Stimulated activated CD8-positive, alpha-beta memory T cell treated with anti-CD3 and anti-CD28 coated beads, Interleukin-2, amount 100 ng/mL, for 1 hour (primary cell): ENCODE measurements around the gene ETF1.

Experiments
- DNase-seq, 2 donors: peaks; one replicate each; pipeline ENCODE4 v3.0.0-alpha.2; 2020; ENCODE audit warnings: low read depth in 2 of 2

ETF1 gene

GRCh38 chr5:138463419-138464007, 79.5 kb downstream of the ETF1 start:
- DNase-seq, result no peak

DNA sequence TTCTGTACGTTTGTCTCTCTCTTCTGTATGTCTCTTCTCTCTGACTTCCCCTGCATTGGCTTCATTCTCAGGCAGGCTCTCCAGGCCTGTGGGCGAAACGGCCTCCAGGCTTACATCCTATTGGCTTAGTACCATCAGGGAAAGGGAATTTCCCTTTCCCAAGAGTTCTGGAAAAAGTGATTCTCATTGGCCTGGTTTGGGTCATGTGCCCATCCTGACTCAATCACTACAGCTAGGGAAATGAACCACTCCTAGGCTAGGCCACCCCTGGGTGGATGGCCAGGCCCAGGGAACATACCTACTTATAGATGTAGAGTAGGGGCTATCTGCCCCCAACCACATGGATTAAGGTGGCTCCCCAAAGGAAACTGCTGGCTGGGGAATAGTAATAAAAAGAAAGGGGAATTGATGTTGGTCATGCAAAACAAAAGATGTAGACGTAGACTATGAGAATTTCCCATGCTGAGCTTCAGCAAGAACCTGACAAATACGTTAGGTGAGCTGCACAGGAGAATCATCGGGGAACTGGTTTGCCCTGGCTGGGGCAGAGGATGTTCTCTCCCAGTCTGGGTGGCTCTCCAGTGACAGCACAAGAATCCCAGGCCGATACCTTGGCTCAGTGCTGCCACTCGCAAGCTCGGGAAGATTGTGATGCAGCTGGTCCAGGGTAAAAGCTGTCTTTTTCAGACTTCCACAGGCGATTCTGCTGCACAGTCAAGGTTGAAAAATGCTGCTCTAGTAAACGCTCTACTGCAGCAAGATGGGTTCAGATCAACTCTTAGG, 81.5 kb downstream of the ETF1 start:
- DNase-seq, result no peak

GRCh38 chr5:138460032-138460693, 82.9 kb downstream of the ETF1 start:
- DNase-seq, result no peak

GRCh38 chr5:138459311-138459933, 83.6 kb downstream of the ETF1 start:
- peak; percentile 70 to 80 for DNase-seq

DNA sequence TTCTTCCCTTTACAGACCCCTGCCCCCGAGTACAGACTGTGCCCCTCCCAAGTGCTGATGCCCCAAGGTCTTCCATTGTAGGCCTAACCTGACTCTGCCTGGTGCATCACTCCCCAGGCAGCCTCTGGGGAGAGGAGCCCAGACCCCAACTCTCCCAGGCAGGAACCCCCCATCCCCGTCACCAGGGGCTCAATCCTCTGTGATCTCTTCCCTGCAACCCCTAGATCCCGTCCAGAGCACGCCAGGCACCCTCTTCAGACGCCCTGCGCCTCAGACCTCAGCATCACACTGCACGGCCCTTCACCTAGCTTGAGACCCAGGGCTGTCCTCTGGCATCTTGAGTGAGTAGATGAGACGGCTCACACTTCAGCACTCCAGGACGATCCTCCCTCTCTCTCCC, 84.2 kb downstream of the ETF1 start:
- no peak for DNase-seq

DNA sequence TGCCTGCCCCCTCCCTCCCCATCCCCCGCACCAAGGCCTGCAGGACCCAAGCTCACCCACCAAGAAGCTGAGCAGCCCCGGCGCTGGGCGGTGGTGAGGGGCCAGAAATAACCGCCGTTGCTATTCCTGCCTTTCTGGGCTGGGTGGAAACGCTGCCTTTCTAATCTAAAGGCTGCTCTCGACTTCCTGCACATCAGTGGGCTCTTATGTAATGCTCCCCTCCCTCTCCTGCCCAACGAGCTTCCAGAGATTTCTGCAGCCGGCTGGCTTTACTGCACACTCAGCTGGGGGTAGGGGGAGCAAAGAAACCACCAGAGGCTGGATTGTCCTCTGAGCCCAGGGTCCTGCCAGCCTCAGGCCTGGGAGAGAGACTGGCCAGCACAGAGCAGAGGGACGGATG, 84.7 kb downstream of the ETF1 start:
- no peak for DNase-seq

DNA sequence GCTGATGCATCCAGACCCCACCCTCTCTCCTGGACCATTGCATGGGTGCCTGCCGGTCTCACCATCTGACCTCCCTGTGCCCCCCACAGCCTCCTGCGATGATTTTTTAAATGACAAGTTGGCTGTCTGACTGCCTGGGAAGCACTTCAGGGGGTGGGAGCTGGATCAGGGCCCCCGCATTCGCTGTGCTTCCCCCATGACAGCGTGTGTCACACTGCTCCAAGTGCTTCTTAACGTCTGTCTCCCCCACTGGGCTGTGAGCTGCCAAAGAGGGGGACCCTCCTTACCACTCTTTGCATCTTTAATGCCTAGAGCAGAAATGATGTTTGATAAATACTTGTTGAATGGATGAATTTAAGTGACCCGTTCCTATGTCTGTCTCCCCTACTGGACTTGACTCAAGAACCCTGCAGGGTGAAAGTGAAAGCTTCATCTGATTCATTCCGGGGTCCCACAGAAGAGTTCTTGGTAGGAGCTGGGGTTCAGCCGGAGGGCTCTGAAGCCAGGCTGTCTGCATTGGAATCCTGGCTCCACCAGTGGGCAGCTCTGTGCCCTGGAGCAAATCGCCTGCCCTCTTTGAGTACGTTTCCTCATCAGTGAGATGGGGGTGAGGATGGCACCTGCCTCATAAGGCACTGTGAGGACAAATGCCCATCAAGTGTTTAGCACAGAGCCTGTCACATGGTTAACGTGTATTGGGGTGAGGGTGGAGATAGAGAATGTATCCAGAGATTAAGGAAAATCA, 85.3 kb downstream of the ETF1 start:
- no peak for DNase-seq
